PC-3 (cell line): ENCODE results near the gene TEX26. TPM values are rescaled to one million over a fixed set of nuclear protein-coding genes. Genes with fewer than 3 reads are reported as not detected.

Experiments
- ATAC-seq: fragments of 200-7000 bp; cut with Tn5 transposase; 2 replicates; pipeline ENCODE4 v1.9.1; 2020; ENCODE audit warnings: mild to moderate bottlenecking, moderate library complexity
- BruUV-seq: library from RNA; stranded (reverse); fragments of 400-500 nt; replicated peaks from 2 replicates; lab custom pipeline; 2021; lab: Mats Ljungman, UMichigan
- CTCF ChIA-PET: fragments of 300-600 bp; sonication (Branson Sonifier 250); formaldehyde crosslinking; loops from one replicate; lab custom pipeline; 2022; ENCODE audit warnings: antibody characterized with exemption; lab: Charles Lee
- POLR2A ChIA-PET: fragments of 300-600 bp; sonication (Branson Sonifier 250); formaldehyde crosslinking; loops from one replicate; lab custom pipeline; 2022; ENCODE audit warnings: antibody characterized with exemption; ENCODE audit not compliant: unreplicated experiment; lab: Charles Lee
- DNase-seq: peaks from one replicate; pipeline ENCODE4 v3.0.0-alpha.2; 2015
- H2AFZ ChIP-seq: fragments of 300-600 bp; sonication (generic); 2 replicates; pipeline ENCODE4 v1.6.0; 2016; ENCODE audit warnings: antibody characterized with exemption, low read length
- H3F3A ChIP-seq: fragments of 300-600 bp; sonication (generic); one replicate; pipeline ENCODE4 v1.6.0; 2017; ENCODE audit warnings: antibody characterized with exemption, low read length, control low read depth, mild to moderate bottlenecking; ENCODE audit not compliant: unreplicated experiment
- H3K27ac ChIP-seq: fragments of 300-600 bp; sonication (generic); 2 replicates; pipeline ENCODE4 v1.5.1; 2016; ENCODE audit warnings: mild to moderate bottlenecking, low read length
- H3K27me3 ChIP-seq: fragments of 300-600 bp; sonication (generic); 2 replicates; pipeline ENCODE4 v1.6.1; 2016; ENCODE audit warnings: low read length, mixed read lengths
- H3K36me3 ChIP-seq: fragments of 300-600 bp; sonication (generic); 2 replicates; pipeline ENCODE4 v1.6.1; 2016; ENCODE audit warnings: low read depth, mixed run types, low read length, mixed read lengths
- H3K4me1 ChIP-seq: fragments of 300-600 bp; sonication (generic); 2 replicates; pipeline ENCODE4 v1.5.1; 2016; ENCODE audit warnings: low read length; ENCODE audit not compliant: insufficient read depth
- H3K4me2 ChIP-seq: fragments of 300-600 bp; sonication (generic); 2 replicates; pipeline ENCODE4 v1.6.0; 2016; ENCODE audit warnings: low read length
- H3K4me3 ChIP-seq: fragments of 300-600 bp; sonication (generic); 2 replicates; pipeline ENCODE4 v1.5.1; 2016; ENCODE audit warnings: mild to moderate bottlenecking, low read length, mixed read lengths
- H3K79me2 ChIP-seq: fragments of 300-600 bp; sonication (generic); 2 replicates; pipeline ENCODE4 v1.6.1; 2017; ENCODE audit warnings: low read length, mixed read lengths
- H3K9ac ChIP-seq: fragments of 300-600 bp; sonication (generic); 2 replicates; pipeline ENCODE4 v1.6.0; 2016; ENCODE audit warnings: mild to moderate bottlenecking, low read length
- H3K9me2 ChIP-seq: fragments of 300-600 bp; sonication (generic); replicated peaks from 2 replicates; pipeline ENCODE4 v1.6.1; 2016; ENCODE audit warnings: mixed run types, low read length, mixed read lengths
- H3K9me3 ChIP-seq: fragments of 300-600 bp; sonication (generic); 2 replicates; pipeline ENCODE4 v1.6.1; 2016; ENCODE audit warnings: low read length, mixed read lengths
- H4K20me1 ChIP-seq: fragments of 300-600 bp; sonication (generic); 2 replicates; pipeline ENCODE4 v1.6.1; 2016; ENCODE audit warnings: low read length, mixed read lengths
- CTCF ChIP-seq: fragments of 300-600 bp; sonication (generic); conservative IDR thresholded peaks from 2 replicates; pipeline ENCODE4 v1.5.1; 2017; ENCODE audit warnings: antibody characterized with exemption, low read depth, mild to moderate bottlenecking, low read length
- EZH2 ChIP-seq: fragments of 300-600 bp; sonication (generic); IDR thresholded peaks from one replicate; pipeline ENCODE4 v1.6.1; 2017; ENCODE audit warnings: antibody characterized with exemption, mild to moderate bottlenecking, low read length; ENCODE audit not compliant: unreplicated experiment
- EZH2phosphoT487 ChIP-seq: fragments of 300-600 bp; sonication (generic); IDR thresholded peaks from 2 replicates; pipeline ENCODE4 v1.6.1; 2018; ENCODE audit warnings: mild to moderate bottlenecking, antibody characterized with exemption, low read length, borderline replicate concordance
- intact Hi-C: fragments of 100-400 bp; cut with micrococcal nuclease; formaldehyde crosslinking; loops from 2 replicates; pipeline ENCODE4 v1.9.0; 2023
- total RNA-seq: library from RNA; depleted of rRNA; stranded (reverse); fragments of >200 nt; gene quantifications from 2 replicates; pipeline ENCODE4 v1.2.3, GENCODE V29; 2014

Gene TEX26
- total RNA-seq, 1 experiment from 2014 or later: not detected

DNA sequence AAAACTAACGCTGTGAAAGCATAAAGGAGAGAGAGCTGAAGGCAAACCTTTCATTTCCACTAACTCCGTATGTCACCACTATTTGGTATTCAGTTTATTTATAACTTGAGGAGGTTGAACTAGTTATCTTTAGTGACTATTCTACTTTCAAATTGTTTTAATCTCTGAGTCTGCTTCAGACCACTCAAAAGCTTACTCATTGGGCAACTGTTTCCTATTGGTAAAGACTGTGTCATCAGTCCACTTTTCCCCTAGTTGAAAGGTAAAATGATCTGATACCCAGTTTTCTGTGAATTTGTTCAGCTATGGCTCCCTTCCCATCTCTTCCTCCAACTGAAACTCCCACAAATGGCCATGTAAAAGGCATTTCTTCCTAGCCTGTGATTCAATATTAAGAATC, 39.1 kb downstream of the TEX26 start:
- Histone ChIP-seq H4K20me1 (no peaks in the 10 kb centered on the region), H3K27ac (no peak overlapping the region), H2AFZ (no peak overlapping the region), H3K4me1 (no peaks in the 10 kb centered on the region; the same call in 1 of the 2 replicates), H3K4me2 (no peak overlapping the region), H3K9me2 (no peaks in the 10 kb centered on the region), H3K79me2 (no peaks in the 10 kb centered on the region), H3K4me3 (no peak overlapping the region), H3K9me3 (no peaks in the 10 kb centered on the region), H3K9ac (no peak overlapping the region), H3F3A (no peaks in the 10 kb centered on the region), H3K27me3 (peaks cover 3% of the 10 kb centered on the region; the same call in 1 of the 2 replicates), H3K36me3 (no peaks in the 10 kb centered on the region)
- TF ChIP-seq EZH2 (no peak), CTCF (no peak), EZH2phosphoT487 (no peak)
- intact Hi-C loops: no loop called here
- ATAC-seq: no peak
- no peak for DNase-seq
- ChIA-PET CTCF (no interaction called here), POLR2A (no interaction called here)
- no TSS peak for BruUV-seq

GRCh38 chr13:30972888-30973377, 40.5 kb downstream of the TEX26 start:
- DNase-seq (peak; percentile 52), ATAC-seq (no peak)
- H4K20me1 ChIP-seq: no peaks in the 10 kb centered on the region
- H3K9me3 ChIP-seq: no peaks in the 10 kb centered on the region
- H3K4me1 ChIP-seq: peaks cover 7% of the 10 kb centered on the region
- H3K36me3 ChIP-seq: no peaks in the 10 kb centered on the region
- no peak overlapping the region for H2AFZ ChIP-seq
- no peak overlapping the region for H3K27ac ChIP-seq
- H3F3A ChIP-seq: no peaks in the 10 kb centered on the region
- peaks cover 3% of the 10 kb centered on the region; the same call in 1 of the 2 replicates for H3K27me3 ChIP-seq
- no peaks in the 10 kb centered on the region for H3K9me2 ChIP-seq
- H3K9ac ChIP-seq: no peak overlapping the region
- intact Hi-C loops: no loop called here
- H3K4me3 ChIP-seq: no peak overlapping the region
- ChIA-PET CTCF (no interaction called here), POLR2A (no interaction called here)
- H3K4me2 ChIP-seq: no peak overlapping the region
- TF ChIP-seq CTCF: no peak
- no peak for TF ChIP-seq EZH2phosphoT487
- no peak for TF ChIP-seq EZH2
- no peaks in the 10 kb centered on the region for H3K79me2 ChIP-seq
- BruUV-seq: no TSS peak

DNA sequence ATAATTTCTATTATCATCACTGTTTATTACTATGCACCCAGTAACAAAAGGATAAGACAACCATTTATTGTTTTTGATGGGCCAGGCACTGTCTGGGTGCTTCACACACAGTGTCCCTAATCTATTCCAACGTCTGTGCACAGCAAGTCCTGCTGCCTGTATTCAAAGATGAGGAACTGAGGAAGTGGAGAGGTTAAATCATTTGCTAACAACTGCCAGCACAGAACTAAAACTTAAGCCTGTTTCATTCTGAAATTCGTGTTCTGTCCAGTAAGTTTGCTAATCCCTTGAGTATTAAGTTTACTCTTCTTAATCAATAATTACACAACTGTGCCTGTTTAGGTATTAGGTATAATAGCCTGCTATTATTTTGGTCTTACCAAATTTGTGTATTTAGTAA, 41.9 kb downstream of the TEX26 start:
- Histone ChIP-seq H3K9me3 (no peaks in the 10 kb centered on the region), H3K4me1 (peaks cover 10% of the 10 kb centered on the region), H3F3A (no peaks in the 10 kb centered on the region), H3K27me3 (no peaks in the 10 kb centered on the region), H3K4me3 (no peak overlapping the region), H4K20me1 (no peaks in the 10 kb centered on the region), H3K27ac (no peak overlapping the region), H3K4me2 (no peak overlapping the region), H3K79me2 (no peaks in the 10 kb centered on the region), H3K9ac (no peak overlapping the region), H3K36me3 (no peaks in the 10 kb centered on the region), H2AFZ (no peak overlapping the region), H3K9me2 (no peaks in the 10 kb centered on the region)
- ChIA-PET CTCF (no interaction called here), POLR2A (no interaction called here)
- BruUV-seq: no TSS peak
- intact Hi-C loops: no loop called here
- ATAC-seq (no peak), DNase-seq (no peak)
- TF ChIP-seq CTCF (no peak), EZH2phosphoT487 (no peak), EZH2 (no peak)
